A549 (cell line): ENCODE measurements around the gene EIF6. TPM values are rescaled to one million over a fixed set of nuclear protein-coding genes. Genes with fewer than 3 reads are reported as not detected.

Experiments used
- ATAC-seq, 2 experiments: fragments of 200-7000 bp in 1 of 2; fragments of >200 bp in 1 of 2; cut with Nextera tagmentation in 1 of 2; cut with Tn5 transposase in 1 of 2; 3 replicates each; pipeline versions ENCODE4 v1.8.0 to v1.9.1; 2018 to 2020; ENCODE audit warnings: mild to moderate bottlenecking in 1 of 2, moderate library complexity in 1 of 2
- CTCF ChIA-PET: fragments of 300-600 bp; sonication (Branson Sonifier 250); formaldehyde crosslinking; extraction: SDS; loops from one replicate; lab custom pipeline; 2021; ENCODE audit warnings: antibody characterized with exemption, inconsistent platforms; lab: Yijun Ruan, JAX
- POLR2A ChIA-PET: fragments of 350-600 bp; formaldehyde crosslinking; extraction: SDS; loops from one replicate; lab custom pipeline; 2021; ENCODE audit warnings: antibody characterized with exemption, inconsistent platforms; lab: Yijun Ruan, JAX
- DNase-seq, 2 experiments: peaks; one replicate each; pipeline versions ENCODE4 v3.0.0 to v3.0.0-alpha.2; 2011 to 2016; ENCODE audit warnings: low read depth in 1 of 2, low spot score in 1 of 2
- FAIRE-seq: peaks from 2 replicates; lab custom pipeline; 2011; peaks lifted over from hg19 to GRCh38; lab: Jason Lieb, UNC
- H3K27ac ChIP-seq, 2 experiments: fragments of >200 bp; sonication (Bioruptor Twin); formaldehyde crosslinking; 3 replicates each; pipeline ENCODE4 v1.5.1; 2016 to 2017
- H3K4me1 ChIP-seq: fragments of >200 bp; sonication (Bioruptor Twin); formaldehyde crosslinking; 3 replicates; pipeline ENCODE4 v1.6.1; 2016
- H3K4me2 ChIP-seq: fragments of >200 bp; sonication (Bioruptor Twin); formaldehyde crosslinking; 3 replicates; pipeline ENCODE4 v1.6.1; 2016
- H3K4me3 ChIP-seq: fragments of >200 bp; sonication (Bioruptor Twin); formaldehyde crosslinking; 3 replicates; pipeline ENCODE4 v1.5.1; 2016
- H3K9me3 ChIP-seq: fragments of >200 bp; sonication (Bioruptor Twin); formaldehyde crosslinking; 3 replicates; pipeline ENCODE4 v1.6.1; 2016
- ATOH8 ChIP-seq: fragments of 250-450 bp; sonication (Bioruptor Pico); IDR thresholded peaks from 2 replicates; pipeline ENCODE4 v1.5.0; 2020; ENCODE audit warnings: low read depth, mild to moderate bottlenecking, moderate library complexity
- BHLHE40 ChIP-seq: IDR thresholded peaks from 2 replicates; pipeline ENCODE4 v1.6.1; 2012; ENCODE audit warnings: low read depth, low read length, inconsistent platforms
- CEBPB ChIP-seq, 2 experiments: fragments of >200 bp in 1 of 2; sonication (Bioruptor Twin) in 1 of 2; formaldehyde crosslinking in 1 of 2; IDR thresholded peaks; 2 replicates each; pipeline ENCODE4 v1.6.1; 2012 to 2016
- E2F6 ChIP-seq: IDR thresholded peaks from 2 replicates; pipeline ENCODE4 v1.6.1; 2012; ENCODE audit warnings: low read depth, borderline replicate concordance
- EHMT2 ChIP-seq: fragments of 200-600 bp; sonication (generic); IDR thresholded peaks from 2 replicates; pipeline ENCODE4 v1.6.1; 2016; ENCODE audit warnings: antibody characterized with exemption, low read depth, mild to moderate bottlenecking, moderate library complexity
- FOSB ChIP-seq: fragments of 250-450 bp; sonication (Bioruptor Pico); IDR thresholded peaks from 2 replicates; pipeline ENCODE4 v1.5.0; 2020; ENCODE audit warnings: mild to moderate bottlenecking, moderate library complexity
- FOSL2 ChIP-seq, 2 experiments: fragments of 450-650 bp in 1 of 2; fragments of >200 bp in 1 of 2; sonication (Bioruptor Twin) in 1 of 2; formaldehyde crosslinking; IDR thresholded peaks; 2 replicates each; pipeline versions ENCODE4 v1.5.0 to v1.6.1; 2016 to 2020; ENCODE audit warnings: mild to moderate bottlenecking in 1 of 2, moderate library complexity in 1 of 2
- FOXS1 ChIP-seq: fragments of 250-450 bp; sonication (Bioruptor Pico); IDR thresholded peaks from 2 replicates; pipeline ENCODE4 v1.5.0; 2020; ENCODE audit warnings: mild to moderate bottlenecking, moderate library complexity
- HMGXB4 ChIP-seq: fragments of 250-450 bp; sonication (Bioruptor Pico); IDR thresholded peaks from 2 replicates; pipeline ENCODE4 v1.5.0; 2021; ENCODE audit warnings: mild to moderate bottlenecking, moderate library complexity, borderline replicate concordance
- HOXA7 ChIP-seq: fragments of 250-450 bp; sonication (Bioruptor Pico); IDR thresholded peaks from 2 replicates; pipeline ENCODE4 v1.5.0; 2020; ENCODE audit warnings: mild to moderate bottlenecking, moderate library complexity
- HOXB13 ChIP-seq: fragments of 250-450 bp; sonication (Bioruptor Pico); IDR thresholded peaks from 2 replicates; pipeline ENCODE4 v1.5.0; 2020; ENCODE audit warnings: low read depth, mild to moderate bottlenecking, moderate library complexity
- HOXB5 ChIP-seq: fragments of 250-450 bp; sonication (Bioruptor Pico); IDR thresholded peaks from 2 replicates; pipeline ENCODE4 v1.5.0; 2020; ENCODE audit warnings: mild to moderate bottlenecking, moderate library complexity
- KDM1A ChIP-seq: fragments of 200-600 bp; sonication (generic); IDR thresholded peaks from 2 replicates; pipeline ENCODE4 v1.6.1; 2016; ENCODE audit warnings: low read depth, mild to moderate bottlenecking
- MAFK ChIP-seq: fragments of 450-650 bp; IDR thresholded peaks from 2 replicates; pipeline ENCODE4 v1.6.1; 2014; ENCODE audit not compliant: partially characterized antibody
- MAX ChIP-seq: IDR thresholded peaks from 2 replicates; pipeline ENCODE4 v1.6.1; 2012
- MAZ ChIP-seq: fragments of 150-350 bp; IDR thresholded peaks from 2 replicates; pipeline ENCODE4 v1.6.1; 2014; ENCODE audit warnings: antibody characterized with exemption, low read depth, low read length, borderline replicate concordance
- MYC ChIP-seq: IDR thresholded peaks from 2 replicates; pipeline ENCODE4 v1.6.1; 2012; ENCODE audit warnings: mild to moderate bottlenecking, inconsistent platforms, low read length, improper control_type of control experiment, borderline replicate concordance
- POLR2A ChIP-seq: IDR thresholded peaks from 2 replicates; pipeline ENCODE4 v1.6.1; 2012; ENCODE audit warnings: mild to moderate bottlenecking, low read length
- POLR2AphosphoS2 ChIP-seq: conservative IDR thresholded peaks from 2 replicates; pipeline ENCODE4 v1.6.1; 2012; ENCODE audit warnings: low read length, improper control_type of control experiment, inconsistent platforms
- RAD21 ChIP-seq, 2 experiments: fragments of >200 bp in 1 of 2; sonication (Bioruptor Twin) in 1 of 2; formaldehyde crosslinking in 1 of 2; IDR thresholded peaks in 1 of 2; conservative IDR thresholded peaks in 1 of 2; 2 replicates in 1 of 2; 3 replicates in 1 of 2; pipeline ENCODE4 v1.6.1; 2012 to 2018; ENCODE audit warnings: inconsistent platforms in 1 of 2
- RCOR1 ChIP-seq: fragments of 150-350 bp; IDR thresholded peaks from 2 replicates; pipeline ENCODE4 v1.6.1; 2014; ENCODE audit warnings: antibody characterized with exemption, low read length, low read depth
- REST ChIP-seq: fragments of 200-600 bp; sonication (generic); IDR thresholded peaks from 2 replicates; pipeline ENCODE4 v1.6.1; 2016; ENCODE audit warnings: antibody characterized with exemption, mild to moderate bottlenecking, moderate library complexity
- ZSCAN20 ChIP-seq: fragments of 250-450 bp; sonication (Bioruptor Pico); IDR thresholded peaks from 2 replicates; pipeline ENCODE4 v1.8.0; 2022; ENCODE audit warnings: mild to moderate bottlenecking, moderate library complexity
- WGBS: methylation state at CpG from one replicate; pipeline ENCODE4 v1.1.6; 2017; ENCODE audit errors: missing lambda C conversion rate; 5-methylcytosine and 5-hydroxymethylcytosine counted together
- polyA plus RNA-seq, 4 experiments: library from polyadenylated mRNA; depleted of rRNA in 3 of 4; stranded (reverse); fragments of >200 nt; fragmentation: RNase III in 1 of 4; extraction: RNeasy Plus Mini Kit Qiagen cat#74134 plus additional on column Dnase treatment in 1 of 4; gene quantifications; 2 replicates in 3 of 4; 3 replicates in 1 of 4; pipeline ENCODE4 v1.2.3, GENCODE V29; 2011 to 2017

Gene EIF6
- polyA plus RNA-seq, 2 of the 4 experiments (the other 2 are of a cell fraction): 184 to 294 TPM

- ChIA-PET CTCF (interaction anchor here (0.6 to 14.7 kb wide), 21 partner anchors 9 to 473 kb away, joined by 3 to 267 read pairs (median 10); partner anchors contain the start of genes FAM83C, GDF5, MMP24OS and UQCC1), POLR2A (interaction anchor here (1.0 kb wide), 1 partner anchor 27 kb away, joined by 3 read pairs; no protein-coding TSS in a partner anchor)
- FAIRE-seq (no peak), ATAC-seq (no peak), DNase-seq (peak in 1 of 2 experiments; percentile 37)
- Histone ChIP-seq H3K4me2 (peak overlapping the region; percentile 63), H3K4me1 (peaks cover 93% of the 10 kb centered on the region), H3K4me3 (no peak overlapping the region), H3K9me3 (no peaks in the 10 kb centered on the region), H3K27ac (peak overlapping the region; percentile 95 to 96)
- TF ChIP-seq REST: no peak
- TF ChIP-seq MAZ: no peak
- TF ChIP-seq MAX: peak; percentile 81
- TF ChIP-seq E2F6: peak; percentile 40; the same call in 1 of the 2 replicates
- no peak for TF ChIP-seq FOSL2 (IDR thresholded peaks at IDR 0.05)
- peak; percentile 23; the same call in 1 of the 2 replicates for TF ChIP-seq FOSL2 (CRISPR knock-in tag; IDR thresholded peaks at IDR 0.05)
- peak; percentile 60 for TF ChIP-seq MAFK
- WGBS: 52% methylated on average over 13 of the region's 13 CpGs
These were observed 23.4 kb upstream of the EIF6 start for GRCh38 chr20:35307666-35308653.

- POLR2A ChIA-PET: interaction anchor here (0.9 to 3.1 kb wide), 3 partner anchors 23 to 148 kb away, joined by 3 to 11 read pairs (median 3); partner anchors contain the start of gene EIF6
- Histone ChIP-seq H3K4me3 (no peak overlapping the region), H3K9me3 (no peaks in the 10 kb centered on the region), H3K4me2 (peak overlapping the region; percentile 63), H3K4me1 (peaks cover 93% of the 10 kb centered on the region), H3K27ac (peak overlapping the region; percentile 95 to 96)
- FAIRE-seq: no peak
- WGBS: 20% methylated on average over 4 of the region's 4 CpGs
- peak; percentile 84 to 91 for DNase-seq
- ATAC-seq: peak; percentile 67 to 85
- CTCF ChIA-PET: interaction anchor here (0.5 to 14.7 kb wide), 20 partner anchors 8 to 1460 kb away, joined by 3 to 267 read pairs (median 8); partner anchors contain the start of genes FAM83C, GDF5, MMP24OS and UQCC1
- TF ChIP-seq CEBPB (IDR thresholded peaks at IDR 0.05) (no peak), BHLHE40 (0 out of 2 replicates have a peak, but pooled peaks have one; percentile 22), RAD21 (conservative IDR thresholded peaks at IDR 0.05 in 1 of 2, IDR thresholded peaks at IDR 0.05 in 1 of 2) (peak; percentile 60 to 73), FOSB (CRISPR knock-in tag) (peak; percentile 64; the same call in 1 of the 2 replicates), HMGXB4 (CRISPR knock-in tag) (no peak), FOSL2 (IDR thresholded peaks at IDR 0.05) (no peak), FOSL2 (CRISPR knock-in tag; IDR thresholded peaks at IDR 0.05) (0 out of 2 replicates have a peak, but pooled peaks have one; percentile 28), MYC (peak; percentile 44; the same call in 1 of the 2 replicates), HOXA7 (CRISPR knock-in tag) (0 out of 2 replicates have a peak, but pooled peaks have one; percentile 41), HOXB5 (CRISPR knock-in tag) (0 out of 2 replicates have a peak, but pooled peaks have one; percentile 64), KDM1A (no peak), ATOH8 (CRISPR knock-in tag) (peak; percentile 91; the same call in 1 of the 2 replicates), HOXB13 (no peak), POLR2A (no peak), FOXS1 (peak; percentile 41; the same call in 1 of the 2 replicates), E2F6 (no peak), EHMT2 (no peak), ZSCAN20 (CRISPR knock-in tag) (no peak), RCOR1 (no peak), POLR2AphosphoS2 (no peak)
These were observed 22.5 kb upstream of the EIF6 start for GRCh38 chr20:35306931-35307517.
